Heart left ventricle (tissue), 16 donors: ENCODE results near the gene ZNF501. TPM values are rescaled to one million over a fixed set of nuclear protein-coding genes. Genes with fewer than 3 reads are reported as not detected.

Experiments
- ATAC-seq, 4 donors: fragments of 200-7000 bp; cut with Tn5 transposase; one replicate each; pipeline ENCODE4 v1.9.1; 2020 to 2022; ENCODE audit warnings: moderate library complexity in 4 of 4, mild to moderate bottlenecking in 3 of 4, moderate number of reproducible peaks in 1 of 4
- DNase-seq, 5 donors: peaks; one replicate each; pipeline ENCODE4 v3.0.0-alpha.2; 2020
- H3K27ac ChIP-seq, 12 donors: fragments of 200-600 bp; sonication (generic) in 4 of 12; one replicate each; pipeline versions ENCODE4 v1.5.0 to v1.8.0; 2016 to 2022; ENCODE audit warnings: mild to moderate bottlenecking in 2 of 12
- H3K27me3 ChIP-seq, 9 donors: fragments of 200-600 bp; sonication (generic) in 2 of 9; one replicate each; pipeline versions ENCODE4 v1.5.1 to v1.8.0; 2016 to 2022; ENCODE audit warnings: mild to moderate bottlenecking in 3 of 9
- H3K36me3 ChIP-seq, 9 donors: fragments of 200-600 bp; sonication (generic) in 2 of 9; one replicate each; pipeline versions ENCODE4 v1.5.0 to v1.8.0; 2018 to 2022; ENCODE audit warnings: mild to moderate bottlenecking in 2 of 9
- H3K4me1 ChIP-seq, 12 donors: fragments of 200-600 bp; sonication (generic) in 4 of 12; one replicate each; pipeline versions ENCODE4 v1.5.0 to v1.8.0; 2016 to 2022; ENCODE audit warnings: mild to moderate bottlenecking in 3 of 12
- H3K4me3 ChIP-seq, 12 donors: fragments of 200-600 bp; sonication (generic) in 4 of 12; one replicate each; pipeline versions ENCODE4 v1.5.0 to v1.8.0; 2017 to 2022; ENCODE audit warnings: mild to moderate bottlenecking in 9 of 12, moderate library complexity in 4 of 12
- H3K9me3 ChIP-seq, 12 donors: fragments of 200-600 bp; sonication (generic) in 4 of 12; one replicate each; pipeline versions ENCODE4 v1.5.0 to v1.8.0; 2016 to 2022; ENCODE audit warnings: mild to moderate bottlenecking in 1 of 12
- CTCF ChIP-seq, 12 donors: fragments of 200-600 bp; sonication (generic) in 4 of 12; IDR thresholded peaks; one replicate each; pipeline versions ENCODE4 v1.5.0 to v1.8.0; 2018 to 2022; ENCODE audit warnings: antibody characterized with exemption in 12 of 12, mild to moderate bottlenecking in 5 of 12
- POLR2A ChIP-seq, 2 donors: fragments of 450-650 bp; IDR thresholded peaks; one replicate each; pipeline ENCODE4 v1.6.1; 2017; ENCODE audit warnings: antibody characterized with exemption in 2 of 2, mild to moderate bottlenecking in 2 of 2, moderate library complexity in 2 of 2
- WGBS, 4 donors: extraction: QIAGEN DNeasy Blood & Tissue Kit in 2 of 4; methylation state at CpG; one replicate each; pipeline versions ENCODE4 v1.1.5 to v1.1.7; 2013 to 2018; 5-methylcytosine and 5-hydroxymethylcytosine counted together
- intact Hi-C, 10 donors: fragments of 100-400 bp; cut with DNase I; formaldehyde crosslinking; loops; one replicate each; pipeline versions ENCODE4 v1.11.1 to v1.14.2; 2022
- polyA plus RNA-seq, 2 donors: library from polyadenylated mRNA; stranded (reverse); fragments of 200-250 nt; gene quantifications; one replicate each; pipeline ENCODE4 v1.2.3, GENCODE V29; 2013
- total RNA-seq, 9 donors: library from RNA; depleted of rRNA in 2 of 9; stranded (reverse); fragments of >200 nt in 2 of 9; fragmentation: NEBNext Ultra II Directional in 3 of 9; extraction: Animal tissue kit (Norgen Biotek cat#: 25700) in 3 of 9; gene quantifications; one replicate each; pipeline versions ENCODE4 v1.1.0 to v1.2.4, GENCODE V29; 2016 to 2023
- donor health status: ischemic (EF 13 %, LVEDD 7.1; RV severe dilation, severe dysfunction).
- donor health status: healthy with polysubstance abuse.
- donor health status: DM: no; HTN: yes; CAD: no.
- donor health status: DM: no; HTN: no; CAD: no.
- donor health status: ischemic (EF 25% LVEDD 6.9; RV normal size, moderate dysfunction).
- donor health status: ischemic (EF 25% LVEDD 5.7; RV mildly dilated, moderate dysfunction).
- donor health status: healthy.
- donor health status: DM: yes; HTN: yes; CAD: no.
- donor health status: ischemic (EF 35%, LVEDD 5.7; RV mildly dilated, moderate dysfunction).
- donor health status: nonischemic (EF 11% LVEDD 7.7; RV severe dilation, severe dysfunction).
- donor health status: DM: yes; HTN: yes; CAD: no.
- donor health status: PGD.
- donor health status: ischemic (EF 29% LVEDD 5.4; RV normal size, mild dysfunction).
- donor health status: nonischemic (EF 23%, LVEDD 6.1; RV moderate dilation, normal function).

ZNF501 gene
- total and polyA plus RNA-seq, 11 donors, result 1.1 to 5.5 (median 3.6) TPM

GRCh38 chr3:44764248-44764647 lies 34.8 kb downstream of the ZNF501 start:
- intact Hi-C loops, result loop anchor here in 8 of 10 donors (5.0 to 10.0 kb wide), 3 partner anchors 83 to 101 kb away; partner anchors contain the start of gene TMEM42 (in 7 of the 8)
- no peak for ATAC-seq
- no peak for TF ChIP-seq CTCF (IDR thresholded peaks at IDR 0.05)
- no peak for TF ChIP-seq POLR2A (IDR thresholded peaks at IDR 0.05)
- Histone ChIP-seq H3K4me3 (no peak overlapping the region), H3K27ac (no peak overlapping the region), H3K4me1 (peaks cover 0 to 20% (median 13%) of the 10 kb centered on the region in 12 donors), H3K27me3 (no peaks in the 10 kb centered on the region), H3K9me3 (peaks cover 0 to 9% (median 0%) of the 10 kb centered on the region in 12 donors), H3K36me3 (peaks cover 0 to 4% (median 0%) of the 10 kb centered on the region in 9 donors)
- no peak for DNase-seq

GRCh38 chr3:44771424-44772098 lies 42.1 kb downstream of the ZNF501 start:
- peaks cover 0 to 35% (median 10%) of the 10 kb centered on the region in 12 donors for H3K9me3 ChIP-seq
- H3K36me3 ChIP-seq, result no peaks in the 10 kb centered on the region
- 96 to 100% (median 97%) methylated on average over 1 of the region's 1 CpG for WGBS, 4 donors
- no peaks in the 10 kb centered on the region for H3K4me1 ChIP-seq
- no peak overlapping the region for H3K4me3 ChIP-seq
- DNase-seq (no peak), ATAC-seq (no peak)
- intact Hi-C loops, result no loop called here
- H3K27ac ChIP-seq, result no peak overlapping the region
- TF ChIP-seq CTCF (IDR thresholded peaks at IDR 0.05) (no peak), POLR2A (IDR thresholded peaks at IDR 0.05) (no peak)
- no peaks in the 10 kb centered on the region for H3K27me3 ChIP-seq

DNA sequence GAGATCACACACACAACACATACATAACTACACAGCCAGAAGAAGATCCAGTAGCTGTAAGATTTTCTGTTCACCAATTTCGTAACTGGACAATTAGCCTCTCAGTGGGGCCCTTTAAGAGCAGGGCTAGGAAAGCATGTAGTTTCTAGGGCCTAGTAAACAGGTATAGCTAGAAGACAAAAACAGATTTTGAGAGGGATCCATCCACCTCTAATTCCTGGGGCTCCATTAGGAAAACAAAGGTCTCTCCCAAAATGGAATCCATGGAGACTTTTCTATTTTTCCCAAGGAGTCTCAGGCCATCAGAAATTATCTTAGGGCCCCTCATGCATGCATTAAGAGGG lies 42.6 kb downstream of the ZNF501 start:
- no peak overlapping the region for H3K4me3 ChIP-seq
- peaks cover 0 to 35% (median 10%) of the 10 kb centered on the region in 12 donors for H3K9me3 ChIP-seq
- H3K4me1 ChIP-seq, result no peaks in the 10 kb centered on the region
- DNase-seq, result no peak
- no peak for ATAC-seq
- intact Hi-C loops, result no loop called here
- H3K27me3 ChIP-seq, result no peaks in the 10 kb centered on the region
- H3K27ac ChIP-seq, result no peak overlapping the region
- TF ChIP-seq CTCF (IDR thresholded peaks at IDR 0.05), result no peak
- TF ChIP-seq POLR2A (IDR thresholded peaks at IDR 0.05), result no peak
- WGBS, 4 donors, result 96 to 100% (median 99%) methylated on average over 1 of the region's 1 CpG
- no peaks in the 10 kb centered on the region for H3K36me3 ChIP-seq

DNA sequence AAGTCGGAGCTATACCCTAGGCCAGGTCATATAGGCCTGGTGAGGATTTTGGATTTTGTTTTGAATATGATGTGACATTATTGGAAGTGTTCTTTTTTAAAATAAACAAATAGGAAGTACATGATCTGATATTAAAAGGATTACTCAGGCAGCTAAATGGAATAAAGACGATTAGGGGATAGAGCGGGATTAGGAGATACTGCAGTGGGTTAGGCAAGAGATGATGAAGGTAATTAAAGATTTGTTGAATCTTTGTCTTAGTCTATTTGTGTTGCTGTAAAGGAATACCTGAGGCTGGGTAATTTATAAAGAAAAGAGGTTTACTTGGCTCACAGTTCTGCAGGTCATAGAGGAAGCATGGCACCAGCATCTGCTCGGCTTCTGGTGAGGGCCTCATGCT lies 53.5 kb downstream of the ZNF501 start:
- intact Hi-C loops, result no loop called here

More for the DNA sequence above, 53.5 kb downstream of the ZNF501 start:
- no peak overlapping the region for H3K4me3 ChIP-seq
- TF ChIP-seq CTCF (IDR thresholded peaks at IDR 0.05) (no peak), POLR2A (IDR thresholded peaks at IDR 0.05) (no peak)
- no peaks in the 10 kb centered on the region for H3K9me3 ChIP-seq
- DNase-seq (no peak), ATAC-seq (no peak)
- WGBS, 4 donors, result 95 to 97% (median 96%) methylated on average over 4 of the region's 4 CpGs
- H3K4me1 ChIP-seq, result no peaks in the 10 kb centered on the region
- H3K36me3 ChIP-seq, result peaks cover 0 to 8% (median 0%) of the 10 kb centered on the region in 9 donors
- no peak overlapping the region for H3K27ac ChIP-seq
- H3K27me3 ChIP-seq, result no peaks in the 10 kb centered on the region

Other genes starting within 250 kb of the ZNF501 start
- gene ZKSCAN7, start 174.4 kb upstream of the ZNF501 start, total RNA-seq, result 1 to 10 TPM; 1.2 to 3.7 (median 2.3) TPM
- 1 to 10 TPM; 1.3 to 2.1 TPM for gene ZKSCAN7, start 174.4 kb upstream of the ZNF501 start, polyA plus RNA-seq
- 1 to 10 TPM in 6 of 9 donors, under 1 TPM in 3; 0.28 to 2.2 (median 1.3) TPM for gene ZNF660, start 144.7 kb upstream of the ZNF501 start, total RNA-seq
- under 1 TPM; 0.49 to 0.53 TPM for gene ZNF660, start 144.7 kb upstream of the ZNF501 start, polyA plus RNA-seq
- 10 to 100 TPM in 8 of 9 donors, 1 to 10 TPM in 1; 7.8 to 16.4 (median 11.9) TPM for gene ZNF197, start 104.6 kb upstream of the ZNF501 start, total RNA-seq
- gene ZNF197, start 104.6 kb upstream of the ZNF501 start, polyA plus RNA-seq, result 1 to 10 TPM; 6.6 to 7.7 TPM
- 10 to 100 TPM in 1 of 9 donors, 1 to 10 TPM in 8; 6.0 to 14.6 (median 6.5) TPM for gene ZNF35, start 80.9 kb upstream of the ZNF501 start, total RNA-seq
- gene ZNF35, start 80.9 kb upstream of the ZNF501 start, polyA plus RNA-seq, result 1 to 10 TPM; 3.6 to 7.7 TPM
- 1 to 10 TPM; 1.9 to 4.8 (median 3.5) TPM for gene ZNF502, start 17.0 kb upstream of the ZNF501 start, total RNA-seq
- 1 to 10 TPM; 1.9 to 3.4 TPM for gene ZNF502, start 17.0 kb upstream of the ZNF501 start, polyA plus RNA-seq
- gene KIAA1143, start 32.0 kb downstream of the ZNF501 start, total RNA-seq, result 10 to 100 TPM; 21.9 to 41.7 (median 30.5) TPM
- 10 to 100 TPM; 13.7 to 25.4 TPM for gene KIAA1143, start 32.0 kb downstream of the ZNF501 start, polyA plus RNA-seq
- gene KIF15, start 32.2 kb downstream of the ZNF501 start, total RNA-seq, result 1 to 10 TPM in 3 of 9 donors, under 1 TPM in 5, not detected in 1; 0.16 to 3.0 (median 0.77) TPM
- under 1 TPM; 0.26 to 0.42 TPM for gene KIF15, start 32.2 kb downstream of the ZNF501 start, polyA plus RNA-seq
- gene TMEM42, start 132.3 kb downstream of the ZNF501 start, total RNA-seq, result 10 to 100 TPM in 5 of 9 donors, 1 to 10 TPM in 4; 7.3 to 13.0 (median 10.6) TPM
- 10 to 100 TPM in 1 of 2 donors, 1 to 10 TPM in 1; 9.4 to 14.1 TPM for gene TMEM42, start 132.3 kb downstream of the ZNF501 start, polyA plus RNA-seq
- under 1 TPM in 1 of 9 donors, not detected in 8; 0.66 TPM for gene TGM4, start 145.0 kb downstream of the ZNF501 start, total RNA-seq
- gene TGM4, start 145.0 kb downstream of the ZNF501 start, polyA plus RNA-seq, result not detected
- gene ZDHHC3, start 246.5 kb downstream of the ZNF501 start, total RNA-seq, result 10 to 100 TPM; 40.5 to 94.7 (median 52.7) TPM
- gene ZDHHC3, start 246.5 kb downstream of the ZNF501 start, polyA plus RNA-seq, result 10 to 100 TPM; 17.9 to 54.0 TPM
- gene EXOSC7, start 246.6 kb downstream of the ZNF501 start, total RNA-seq, result 10 to 100 TPM; 23.8 to 87.3 (median 30.7) TPM
- gene EXOSC7, start 246.6 kb downstream of the ZNF501 start, polyA plus RNA-seq, result 10 to 100 TPM; 34.8 to 52.5 TPM